Stimulated activated CD8-positive, alpha-beta memory T cell treated with anti-CD3 and anti-CD28 coated beads, Interleukin-12 subunit alpha, Interleukin-12 subunit beta, amount 100 ng/mL, for 4 hours (primary cell): ENCODE results near the gene TRIM71.
"Not testable (repeated sequence)": the region's sequence is repeated elsewhere in the genome, so short reads cannot be mapped to it uniquely, and the experiment has no call there.

Source experiments
- DNase-seq: peaks from one replicate; pipeline ENCODE4 v3.0.0-alpha.2; 2020; ENCODE audit warnings: low read depth

The TRIM71 gene

DNA sequence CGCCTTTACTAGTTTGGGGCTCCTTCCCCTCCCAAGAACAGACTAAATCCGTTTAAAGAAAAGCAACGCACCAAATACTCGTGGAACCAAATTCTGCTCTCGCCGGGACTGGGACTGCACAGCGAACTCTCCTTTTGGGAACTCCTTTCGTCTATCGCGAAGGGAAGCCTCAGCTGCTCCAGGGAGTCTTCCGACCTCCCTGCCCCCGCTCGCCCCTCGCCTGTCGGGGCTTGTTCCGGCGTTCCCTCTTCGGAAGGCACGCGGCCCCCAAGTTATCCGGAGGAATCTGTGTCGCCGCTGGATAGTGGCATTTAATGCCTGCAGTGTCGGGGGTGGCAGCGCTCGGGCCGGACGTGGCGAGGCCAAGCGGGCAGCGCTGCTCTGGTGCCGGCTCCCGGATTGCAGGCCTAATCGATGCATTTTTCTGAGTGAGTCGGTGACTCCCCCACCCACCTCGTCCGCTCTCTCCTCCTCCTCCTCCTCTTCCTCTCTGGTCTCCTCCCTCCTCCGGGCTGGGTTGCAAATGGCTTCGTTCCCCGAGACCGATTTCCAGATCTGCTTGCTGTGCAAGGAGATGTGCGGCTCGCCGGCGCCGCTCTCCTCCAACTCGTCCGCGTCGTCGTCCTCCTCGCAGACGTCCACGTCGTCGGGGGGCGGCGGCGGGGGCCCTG is at the start of gene TRIM71:
Gene TRIM71 (plus strand): TSS at position 440 of the 671 bp plus-strand sequence. CDS start 84 bp downstream, at position 524.
- DNase-seq, result no peak

DNA sequence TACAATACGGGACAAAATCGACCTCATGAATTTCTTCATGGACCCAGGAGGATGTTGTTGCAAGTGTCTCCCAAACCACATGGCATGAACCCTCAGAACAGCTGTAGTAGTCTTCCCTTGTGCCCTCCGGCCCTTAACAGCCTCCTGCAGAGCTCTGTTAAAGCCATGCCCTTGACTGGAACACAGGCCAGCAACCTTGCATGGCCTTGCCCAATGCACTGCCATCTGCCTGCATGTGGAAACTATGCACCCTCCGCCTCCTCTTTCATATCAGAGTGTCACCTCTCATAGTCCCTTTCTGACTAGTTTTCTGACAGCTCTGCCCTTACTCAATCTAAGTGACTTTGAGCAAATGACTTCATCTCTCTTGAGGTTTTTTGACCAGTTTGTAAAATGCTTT is 39.4 kb upstream of the TRIM71 start:
- no peak for DNase-seq

DNA sequence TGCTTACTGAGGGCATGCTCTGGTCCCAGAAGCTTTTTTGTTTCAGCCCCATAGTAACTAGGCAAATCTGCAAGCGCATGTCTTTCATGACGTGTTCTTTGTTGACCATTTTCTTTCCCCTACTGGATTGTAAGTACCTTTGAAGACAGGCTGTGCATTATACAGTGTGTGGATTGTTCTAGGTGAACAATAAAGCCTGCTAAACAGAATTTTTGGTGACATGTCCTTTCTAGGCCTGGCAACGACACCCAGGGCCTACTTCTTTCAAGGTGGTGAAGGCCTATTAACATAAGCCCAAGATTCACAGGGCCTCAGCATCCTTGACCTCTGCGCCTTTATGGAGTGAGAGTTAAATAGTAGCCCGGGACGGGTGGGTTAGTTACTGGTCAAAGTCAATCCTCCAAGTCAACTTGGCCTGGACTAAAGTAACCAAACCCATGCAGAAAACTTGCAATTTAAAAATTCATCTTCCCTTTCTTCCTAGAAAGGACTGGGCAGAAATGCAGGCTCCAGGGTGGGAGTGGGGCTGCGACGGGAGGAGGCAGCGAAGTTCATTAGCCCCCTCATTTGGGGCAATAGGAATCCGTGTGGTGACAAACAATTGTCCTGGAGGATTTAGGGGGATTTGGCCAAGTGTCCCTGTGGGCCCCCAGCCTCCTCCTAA is 37.6 kb upstream of the TRIM71 start:
- no peak for DNase-seq

DNA sequence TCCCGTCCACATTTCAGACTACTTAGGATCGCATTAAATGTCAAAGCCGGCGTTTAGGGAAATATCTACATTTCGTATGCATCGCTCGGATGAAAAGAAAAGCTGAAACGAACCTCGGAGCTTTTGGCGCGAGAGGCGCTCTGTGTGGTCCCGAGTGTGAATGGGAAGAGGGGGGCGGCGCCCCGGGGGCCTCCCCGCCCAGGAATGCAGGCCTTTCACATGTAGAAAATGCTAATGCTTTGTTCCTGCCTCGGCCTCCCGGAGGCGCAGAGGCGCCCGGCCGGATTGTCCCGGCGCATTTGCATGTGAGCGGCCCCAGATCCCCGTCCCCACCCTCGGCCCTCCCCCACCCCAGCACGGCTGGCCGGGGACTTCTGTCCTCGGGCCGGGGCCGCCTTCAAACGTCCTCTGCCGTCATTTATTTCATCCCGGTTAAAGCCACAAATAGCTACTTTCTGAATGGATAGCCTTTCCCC is 37.0 kb upstream of the TRIM71 start:
- DNase-seq, result no peak

DNA sequence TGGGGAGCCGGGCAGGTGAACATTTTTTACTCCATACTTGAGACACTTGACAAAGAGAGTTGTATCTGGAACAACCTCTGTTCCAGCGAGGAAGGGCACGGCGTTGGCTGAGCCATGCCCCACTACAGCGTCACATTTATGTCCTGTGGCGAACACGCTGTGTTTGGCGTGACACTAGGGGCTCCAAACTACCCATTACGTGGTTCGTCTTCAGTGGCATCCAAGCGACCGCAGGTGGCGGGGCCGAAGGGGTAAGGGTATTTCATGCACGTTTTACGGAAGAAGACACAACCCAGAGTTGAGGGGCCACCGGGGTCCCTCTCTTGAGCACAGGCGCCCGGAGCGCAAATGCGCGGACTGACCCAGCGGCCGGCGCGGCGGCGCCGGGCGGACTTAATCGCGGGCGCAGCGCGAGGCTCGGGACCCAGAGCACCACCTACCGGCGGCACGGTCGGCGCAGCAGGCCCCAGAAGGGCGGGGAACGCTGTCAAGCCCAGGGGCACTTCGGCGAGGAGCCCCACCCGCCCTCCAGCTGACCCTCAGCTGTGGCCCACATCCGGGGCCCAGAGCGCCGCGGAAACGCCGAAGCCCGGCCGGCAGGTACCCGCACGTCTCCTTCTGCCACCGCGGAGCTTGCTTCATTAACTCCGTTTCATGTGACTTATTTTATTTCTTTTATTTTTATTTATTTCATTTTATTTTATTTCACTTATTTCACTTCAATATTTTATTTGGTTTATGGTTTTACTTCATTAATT is 36.4 kb upstream of the TRIM71 start:
- DNase-seq, result peak; percentile 45

DNA sequence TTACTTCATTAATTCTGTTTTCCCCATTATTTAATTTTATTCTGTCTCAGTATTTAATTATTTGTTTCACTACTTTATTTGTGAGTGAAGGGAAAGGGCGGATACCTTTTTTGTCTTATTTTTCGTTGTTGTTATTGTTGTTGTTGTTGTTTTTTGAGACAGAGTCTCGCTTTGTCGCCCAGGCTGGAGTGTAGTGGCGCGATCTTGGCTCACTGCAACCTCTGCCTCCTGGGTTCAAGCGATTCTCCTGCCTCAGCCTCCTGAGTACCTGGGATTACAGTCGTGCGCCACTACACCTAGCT is 35.9 kb upstream of the TRIM71 start:
- DNase-seq, result not testable (repeated sequence)

DNA sequence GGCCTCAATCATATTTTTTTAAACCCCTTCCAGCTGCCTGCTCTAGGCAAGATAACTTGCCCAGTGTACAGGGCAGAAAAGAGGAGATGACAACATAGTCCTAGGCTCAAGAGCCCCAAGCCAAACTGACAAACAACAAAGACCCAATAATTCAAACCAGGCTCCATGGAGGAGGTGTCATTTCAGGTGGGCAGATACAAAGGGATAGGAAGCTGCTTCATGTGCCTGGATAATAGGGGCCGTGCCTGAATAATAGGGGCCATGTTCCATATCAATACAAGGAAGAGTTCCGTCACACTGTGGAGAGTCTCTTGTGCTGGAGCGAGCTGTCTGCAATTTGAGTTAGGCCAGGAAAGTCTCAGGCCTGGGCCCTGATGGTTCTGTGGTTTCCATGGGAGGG is 35.4 kb upstream of the TRIM71 start:
- no peak for DNase-seq

DNA sequence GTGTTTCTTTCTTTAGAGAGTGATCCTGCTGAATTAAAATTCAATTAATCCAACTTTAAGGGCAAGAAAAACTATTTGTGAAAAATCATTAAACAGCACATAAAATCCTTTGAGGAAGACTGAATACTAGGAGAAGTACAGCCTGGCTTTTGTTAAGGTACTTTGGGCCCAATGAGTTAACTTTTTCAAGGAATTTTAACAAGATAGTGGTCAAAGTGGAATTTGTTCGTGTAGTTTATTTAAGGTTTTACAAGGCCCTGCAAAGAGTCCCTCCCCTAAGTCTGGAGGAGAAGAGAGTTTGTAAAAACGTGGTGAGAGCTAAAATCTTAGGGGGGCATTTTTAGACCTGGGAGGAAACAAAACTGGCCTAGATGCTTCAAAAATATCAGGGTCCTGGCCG is 26.0 kb upstream of the TRIM71 start:
- no peak for DNase-seq

DNA sequence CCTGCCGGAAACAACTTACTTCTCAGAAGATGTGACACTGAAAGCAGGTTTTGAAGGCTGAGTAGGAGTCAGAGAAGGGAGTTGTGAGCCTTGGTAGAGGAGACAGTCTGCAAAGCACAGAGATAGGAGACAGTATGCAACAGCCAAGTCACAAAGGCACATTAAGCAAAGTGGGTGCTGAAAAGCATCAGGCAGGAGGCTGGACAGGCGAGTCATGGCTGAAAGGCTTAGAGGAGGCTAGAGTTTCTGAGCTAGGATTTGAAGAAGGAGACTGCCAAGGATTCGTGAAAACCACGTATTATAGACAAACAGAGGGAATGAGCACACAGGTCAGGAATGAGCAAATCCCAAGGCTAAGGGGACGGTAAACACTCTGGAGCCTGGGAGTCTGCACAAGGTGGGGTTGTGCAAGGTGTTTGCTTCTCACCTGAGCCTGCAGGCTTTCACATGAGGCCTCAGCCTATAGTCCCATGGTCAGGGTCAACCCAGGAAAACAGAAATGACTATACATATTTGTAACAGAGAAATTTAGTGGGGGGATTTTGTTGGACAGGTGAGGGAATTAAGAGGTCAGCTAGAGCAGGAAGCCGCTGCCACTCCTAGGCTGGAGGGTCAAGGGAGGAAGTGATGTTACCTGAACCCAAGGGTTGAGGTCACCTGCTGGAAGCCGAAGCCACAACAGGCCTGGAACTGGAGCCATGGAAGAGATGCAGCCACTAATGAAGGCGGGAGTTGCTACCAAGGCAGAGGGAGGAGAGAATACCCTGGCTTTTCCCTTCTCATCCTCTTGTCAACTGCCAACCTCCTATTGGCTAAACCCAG is 23.1 kb upstream of the TRIM71 start:
- DNase-seq, result no peak

DNA sequence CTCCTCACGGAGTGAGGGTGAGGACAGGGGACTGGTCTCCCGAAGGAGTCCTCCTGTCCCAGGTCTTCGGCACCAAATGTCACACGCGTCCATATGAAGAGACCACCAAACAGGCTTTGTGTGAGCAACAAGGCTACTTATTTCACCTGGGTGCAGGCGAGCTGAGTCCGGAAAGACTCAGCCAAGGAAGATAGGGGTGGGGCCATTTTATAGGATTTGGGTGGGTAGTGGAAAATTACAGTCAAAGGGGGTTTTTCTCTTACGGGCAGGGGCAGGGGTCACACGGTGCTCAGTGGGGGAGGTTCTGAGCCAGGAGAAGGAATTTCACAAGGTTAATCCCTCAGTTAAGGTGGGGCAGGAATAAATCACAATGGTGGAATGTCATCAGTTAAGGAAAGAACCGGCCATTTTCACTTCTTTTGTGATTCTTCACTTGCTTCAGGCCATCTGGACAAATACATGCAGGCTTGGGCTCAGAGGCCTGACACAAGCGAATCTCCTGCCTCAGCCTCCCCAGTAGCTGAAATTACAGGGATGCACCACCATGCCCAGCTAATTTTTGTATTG is 21.3 kb upstream of the TRIM71 start:
- DNase-seq, result not testable (repeated sequence)

DNA sequence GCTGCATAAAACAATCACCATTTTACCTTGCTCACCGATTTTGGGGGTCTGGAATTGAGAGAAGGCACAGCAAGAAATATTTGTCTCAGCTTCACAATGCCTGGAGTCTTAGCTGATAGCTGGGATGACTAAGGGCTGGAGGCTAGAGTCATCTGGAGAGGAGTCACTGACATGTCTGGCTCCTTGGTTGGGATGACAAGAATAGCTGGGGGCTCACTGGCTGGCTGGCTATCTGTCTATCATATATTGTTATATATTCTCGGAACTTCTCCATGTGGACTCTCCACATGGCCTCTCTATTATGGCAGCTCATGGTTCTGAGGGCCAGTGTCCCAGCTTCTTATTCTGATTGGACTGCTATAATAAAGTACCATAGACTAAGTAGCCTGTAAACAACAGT is 20.0 kb upstream of the TRIM71 start:
- no peak for DNase-seq

DNA sequence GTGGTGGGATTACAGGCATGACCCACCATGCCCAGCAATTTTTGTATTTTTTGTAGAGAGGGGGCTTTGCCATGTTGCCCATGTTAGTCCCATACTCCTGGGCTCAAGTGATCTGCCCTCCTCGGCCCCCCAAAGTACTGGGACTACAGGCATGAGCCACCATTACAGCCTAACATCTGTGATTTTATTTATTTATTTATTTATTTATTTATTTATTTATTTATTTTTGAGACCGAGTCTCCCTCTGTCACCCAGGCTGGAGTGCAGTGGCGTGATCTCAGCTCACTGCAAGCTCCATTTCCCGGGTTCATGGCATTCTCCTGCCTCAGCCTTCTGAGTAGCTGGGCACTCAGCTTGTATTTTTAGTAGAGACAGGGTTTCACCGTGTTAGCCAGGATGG is 16.4 kb upstream of the TRIM71 start:
- DNase-seq, result not testable (repeated sequence)

DNA sequence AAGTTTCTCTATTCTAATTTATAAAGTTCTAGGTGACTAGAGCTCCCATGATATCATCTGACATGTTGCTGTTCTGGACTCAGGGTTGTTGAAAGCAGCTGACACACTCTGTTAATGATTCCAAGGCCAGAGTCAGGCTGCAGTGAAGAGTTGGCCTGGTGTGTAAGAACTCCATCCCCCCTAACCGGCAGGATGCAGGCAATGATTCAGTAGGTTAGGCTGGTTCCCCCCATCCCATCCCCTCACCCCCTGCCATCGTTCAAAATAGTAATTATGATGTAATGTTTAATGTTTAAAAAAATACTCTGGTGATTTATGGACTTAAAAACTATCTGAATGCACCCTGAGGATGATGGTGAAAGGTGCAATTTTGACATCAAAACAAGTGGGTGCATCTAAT is 4.6 kb upstream of the TRIM71 start:
- DNase-seq, result no peak

DNA sequence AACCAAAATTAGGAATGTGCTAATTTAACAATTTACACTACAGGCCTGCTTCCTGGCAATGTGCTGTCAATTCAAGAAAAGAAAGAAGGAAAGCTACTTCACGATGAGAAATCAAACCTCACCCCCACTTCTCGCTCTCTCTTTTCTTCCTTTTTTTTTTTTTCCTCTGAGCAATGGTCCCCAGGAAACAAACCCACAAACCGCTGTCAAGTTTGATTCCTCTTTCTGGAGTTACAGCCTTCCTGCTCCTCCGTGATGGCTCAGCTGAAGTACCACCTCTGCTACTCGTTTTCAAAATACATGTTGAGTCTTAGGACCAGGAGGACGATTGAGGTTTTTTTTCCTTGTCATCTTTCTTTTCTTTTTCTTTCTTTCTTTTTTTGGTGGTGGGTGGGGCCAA is 3.4 kb upstream of the TRIM71 start:
- DNase-seq, result no peak

DNA sequence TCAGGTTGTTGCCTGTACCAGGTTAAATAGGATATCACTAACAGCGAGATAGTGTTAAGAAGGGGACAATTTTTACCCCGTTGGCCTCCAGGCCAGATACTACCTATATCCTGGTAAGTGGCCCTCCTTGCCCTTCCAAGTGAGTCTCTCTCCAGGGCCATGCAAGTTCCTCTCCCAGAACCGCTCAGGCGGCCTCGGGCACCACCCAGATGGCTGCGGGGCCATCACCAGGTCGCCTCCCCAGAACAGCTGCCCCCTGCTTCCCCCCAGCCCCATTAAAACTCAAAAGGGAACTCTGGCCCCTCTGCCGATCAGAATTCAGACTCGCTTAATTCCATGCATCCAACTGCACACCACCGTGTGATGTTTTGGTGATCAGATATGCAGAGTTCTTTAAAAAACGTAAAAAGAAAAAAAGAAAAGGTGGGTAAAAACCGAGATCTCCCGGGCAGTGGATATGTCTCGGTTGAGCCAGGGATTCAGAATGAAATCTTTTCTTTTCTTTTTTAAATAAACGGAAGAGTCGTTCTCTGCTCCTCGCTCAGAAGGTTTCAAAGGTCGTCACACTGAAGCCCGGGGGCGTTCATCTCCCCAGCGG is 1.9 kb upstream of the TRIM71 start:
- DNase-seq, result no peak

DNA sequence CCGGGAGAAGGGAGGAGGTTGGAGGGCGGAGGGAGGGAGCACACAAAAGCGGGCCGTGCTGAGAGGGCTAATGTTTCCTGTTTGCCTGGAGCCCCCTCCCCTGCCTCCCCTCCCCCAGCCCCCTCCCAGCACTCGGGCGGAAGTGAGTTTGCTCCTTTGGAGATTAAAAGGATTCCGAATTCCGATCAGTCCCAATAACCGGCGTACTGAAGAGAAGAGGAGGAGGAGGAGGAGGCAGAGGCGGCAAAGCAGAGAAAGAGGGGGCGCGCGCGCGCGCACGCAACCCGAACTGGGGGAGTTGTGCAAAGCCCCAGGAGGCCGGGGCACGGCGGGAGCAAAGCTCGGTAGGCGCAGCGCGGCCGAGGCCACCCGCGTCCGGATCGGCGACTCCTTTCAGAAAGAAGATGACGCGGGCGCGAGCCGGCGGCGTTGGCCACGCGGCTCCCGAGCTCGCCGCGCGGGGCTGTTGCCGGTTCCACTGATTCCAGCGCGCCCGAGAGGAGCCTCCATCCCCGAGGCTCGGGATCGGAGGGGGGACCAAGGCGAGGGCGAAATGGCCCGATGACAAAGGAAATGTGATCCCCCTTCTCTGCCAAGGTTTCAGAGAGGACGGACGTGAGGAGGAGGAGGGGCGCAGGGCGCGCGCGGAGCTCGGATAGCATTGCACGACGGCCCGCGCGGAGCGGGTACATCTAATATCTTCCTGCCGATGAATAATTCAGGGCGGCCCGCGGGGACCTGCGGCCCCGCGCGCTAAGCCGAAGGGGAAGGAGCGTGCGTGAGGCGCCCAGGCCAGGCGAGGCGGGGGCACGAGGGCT is 1.1 kb upstream of the TRIM71 start:
- DNase-seq, result no peak

DNA sequence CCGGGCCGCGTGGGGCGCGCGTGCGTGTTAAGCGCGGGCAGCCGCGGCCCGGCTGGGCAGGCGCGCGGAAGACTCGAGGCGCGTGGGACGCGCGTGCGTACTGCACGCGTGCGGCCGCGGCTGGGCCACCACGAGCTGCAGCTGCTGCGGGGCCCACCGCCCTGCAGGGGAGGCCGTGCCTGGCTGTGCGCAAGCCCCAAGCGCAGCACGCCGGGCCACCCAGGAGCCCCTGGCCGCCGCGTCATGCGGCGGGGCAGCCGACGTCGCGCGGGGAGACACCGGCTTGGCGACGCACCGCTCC is 590 bp upstream of the TRIM71 start:
- no peak for DNase-seq

DNA sequence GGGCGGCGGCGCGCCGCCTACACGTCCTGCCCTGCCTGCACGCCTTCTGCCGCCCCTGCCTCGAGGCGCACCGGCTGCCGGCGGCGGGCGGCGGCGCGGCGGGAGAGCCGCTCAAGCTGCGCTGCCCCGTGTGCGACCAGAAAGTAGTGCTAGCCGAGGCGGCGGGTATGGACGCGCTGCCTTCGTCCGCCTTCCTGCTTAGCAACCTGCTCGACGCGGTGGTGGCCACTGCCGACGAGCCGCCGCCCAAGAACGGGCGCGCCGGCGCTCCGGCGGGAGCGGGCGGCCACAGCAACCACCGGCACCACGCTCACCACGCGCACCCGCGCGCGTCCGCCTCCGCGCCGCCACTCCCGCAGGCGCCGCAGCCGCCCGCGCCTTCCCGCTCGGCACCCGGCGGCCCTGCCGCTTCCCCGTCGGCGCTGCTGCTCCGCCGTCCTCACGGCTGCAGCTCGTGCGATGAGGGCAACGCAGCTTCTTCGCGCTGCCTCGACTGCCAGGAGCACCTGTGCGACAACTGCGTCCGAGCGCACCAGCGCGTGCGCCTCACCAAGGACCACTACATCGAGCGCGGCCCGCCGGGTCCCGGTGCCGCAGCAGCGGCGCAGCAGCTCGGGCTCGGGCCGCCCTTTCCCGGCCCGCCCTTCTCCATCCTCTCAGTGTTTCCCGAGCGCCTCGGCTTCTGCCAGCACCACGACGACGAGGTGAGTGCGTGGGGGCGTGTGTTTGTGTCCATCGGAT is 602 bp downstream of the TRIM71 start:
- DNase-seq, result no peak

DNA sequence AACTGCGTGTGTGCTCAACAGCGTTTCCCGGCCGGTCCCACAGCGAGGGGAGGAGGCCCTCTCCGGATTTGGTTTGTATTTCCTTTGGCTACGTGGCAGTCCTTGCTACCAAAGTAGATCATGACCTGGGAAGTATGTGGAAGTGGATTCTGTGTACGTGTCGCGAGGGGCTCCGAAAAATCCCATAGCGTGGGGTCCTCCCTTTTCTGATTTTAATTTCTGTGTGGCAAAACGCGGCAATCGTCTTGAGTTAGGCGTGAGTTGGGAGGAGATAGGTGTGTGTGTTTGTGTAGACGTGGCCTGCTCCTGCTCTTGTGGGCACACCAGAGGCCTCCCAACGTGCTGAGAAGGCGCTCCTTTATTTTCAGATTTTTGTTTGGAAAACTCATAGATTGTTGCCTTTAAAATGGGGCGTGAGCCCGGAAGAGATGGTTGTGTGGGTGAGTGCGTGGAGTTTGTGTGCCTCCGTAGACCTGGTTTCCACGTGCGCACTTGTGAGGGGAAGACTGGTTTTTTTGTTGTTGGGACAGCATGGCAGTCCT is 1.2 kb downstream of the TRIM71 start:
- no peak for DNase-seq
